Stimulated activated naive CD8-positive, alpha-beta T cell treated with anti-CD3 and anti-CD28 coated beads, Interleukin-15, Interleukin-2, amounts not matched to agents 100 U/mL and 50 U/mL, for 24 hours (primary cell): Measurements from ENCODE around the gene ZNF430.
"Not testable (repeated sequence)": the region's sequence is repeated elsewhere in the genome, so short reads cannot be mapped to it uniquely, and the experiment has no call there.

Experiments
- ATAC-seq: fragments of 150-1000 bp; cut with Tn5 transposase; one replicate; pipeline ENCODE4 v1.10.0; 2021
- DNase-seq: peaks from one replicate; pipeline ENCODE4 v3.0.0; 2021

Gene ZNF430

DNA sequence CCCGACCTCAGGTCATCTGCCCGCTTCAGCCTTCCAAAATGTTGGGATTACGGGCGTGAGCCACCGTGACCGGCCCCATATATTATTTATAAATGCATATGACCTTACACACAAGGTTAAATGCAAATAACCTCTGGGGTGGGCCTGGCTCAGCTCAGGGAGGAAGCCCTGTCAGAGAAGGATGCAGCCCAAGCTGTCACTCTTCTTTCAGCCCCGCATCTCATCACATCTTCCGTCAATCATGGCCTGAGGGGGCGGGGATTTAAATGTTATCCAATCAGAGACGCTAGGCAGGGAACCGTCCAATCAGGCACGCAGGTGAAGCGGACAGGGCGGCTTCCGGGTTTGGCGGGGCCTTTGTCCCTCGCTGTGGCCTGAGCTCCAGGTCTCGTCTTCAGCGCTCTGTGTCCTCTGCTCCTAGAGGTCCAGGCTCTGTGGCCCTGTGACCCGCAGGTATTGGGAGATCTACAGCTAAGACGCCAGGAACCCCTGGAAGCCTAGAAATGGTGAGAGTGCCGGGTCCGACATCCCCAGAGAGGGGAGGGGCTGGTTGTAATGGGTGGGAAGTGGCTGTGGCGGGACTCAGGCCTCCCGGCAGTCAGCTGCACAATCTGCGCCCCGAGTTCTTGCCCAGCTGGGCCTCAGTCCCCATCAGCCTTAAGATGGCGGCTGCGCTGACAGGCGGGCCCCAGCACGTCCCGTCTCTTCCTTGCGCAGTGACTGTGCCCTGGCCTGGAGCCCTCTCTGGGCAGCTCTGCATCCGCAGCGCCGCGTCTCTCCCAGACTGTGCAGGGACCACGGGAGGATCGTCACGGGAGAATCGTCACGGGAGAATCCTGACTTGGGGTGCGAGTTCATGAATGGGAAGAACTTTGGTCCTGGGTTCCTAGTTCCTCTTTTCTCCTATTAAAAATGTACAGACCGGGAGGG is at the start of gene ZNF430:
Gene ZNF430, plus strand, starts transcription at position 360 of the 930 bp plus-strand sequence. Its CDS starts 144 bp downstream, at position 504.
- DNase-seq = peak; percentile 92
- ATAC-seq = peak; percentile 97

DNA sequence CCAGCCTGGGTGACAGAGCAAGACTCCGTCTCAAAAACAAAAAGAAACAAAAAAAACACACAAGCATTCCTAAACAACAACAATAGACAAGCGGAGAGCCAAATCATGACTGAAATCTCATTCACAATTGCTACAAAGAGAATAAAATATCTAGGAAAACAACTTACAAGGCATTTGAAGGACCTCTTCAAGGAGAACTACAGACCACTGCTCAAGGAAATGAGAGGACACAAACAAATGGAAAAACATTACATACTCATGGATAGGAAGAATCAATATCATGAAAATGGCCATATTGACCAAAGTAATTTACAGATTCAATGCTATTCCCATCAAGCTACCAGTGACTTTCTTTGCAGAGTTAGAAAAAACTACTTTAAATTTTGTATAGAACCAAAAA is 27.7 kb upstream of the ZNF430 start:
- not testable (repeated sequence) for DNase-seq, ATAC-seq

- peak; percentile 100 for ATAC-seq
- DNase-seq = peak; percentile 85
These were observed 20.6 kb upstream of the ZNF430 start for GRCh38 chr19:20999731-21000352.

DNA sequence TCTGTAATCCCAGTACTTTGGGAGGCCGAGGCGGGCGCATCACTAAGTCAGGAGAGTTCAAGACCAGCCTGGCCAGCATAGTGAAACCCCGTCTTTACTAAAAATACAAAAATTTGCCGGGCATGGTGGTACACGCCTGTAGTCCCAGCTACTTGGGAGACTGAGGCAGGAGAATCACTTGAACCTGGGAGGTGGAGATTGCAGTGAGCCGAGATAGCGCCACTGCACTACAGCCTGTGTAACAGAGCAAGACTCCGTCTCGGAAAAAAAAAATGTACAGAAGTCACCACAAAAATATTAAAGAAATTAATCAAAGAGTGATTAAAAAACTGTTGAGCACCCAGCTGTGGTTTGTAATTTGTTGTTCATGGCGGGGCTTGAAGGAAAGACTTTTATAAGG is 781 bp downstream of the ZNF430 start:
- not testable (repeated sequence) for ATAC-seq, DNase-seq

GRCh38 chr19:21022996-21023395 is 2.5 kb downstream of the ZNF430 start:
- ATAC-seq = peak; percentile 52

DNA sequence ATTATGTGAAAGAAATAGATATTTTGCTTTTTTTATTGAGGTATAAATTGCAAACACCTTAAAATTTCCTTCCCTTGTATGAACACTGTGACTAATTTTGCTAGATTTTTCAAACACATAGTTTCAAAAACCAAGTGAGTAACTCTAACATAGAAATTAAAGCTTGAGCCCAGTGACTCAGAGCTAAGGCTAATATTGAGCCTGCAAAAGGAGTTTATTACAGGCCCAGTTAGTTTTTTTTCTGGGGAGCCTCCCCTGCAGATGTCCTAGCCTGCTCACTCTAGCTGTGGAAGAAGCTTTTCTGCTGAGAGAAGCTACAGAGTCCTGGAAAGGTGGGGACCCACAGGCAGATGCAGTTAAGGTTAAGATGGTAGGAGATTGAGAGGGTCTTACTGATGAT is 3.4 kb downstream of the ZNF430 start:
- ATAC-seq = no peak
- no peak for DNase-seq

More at GRCh38 chr19:21022996-21023395, 2.5 kb downstream of the ZNF430 start:
- DNase-seq = peak; percentile 28

GRCh38 chr19:21028969-21029268 is 8.5 kb downstream of the ZNF430 start:
- peak; percentile 24 for ATAC-seq

DNA sequence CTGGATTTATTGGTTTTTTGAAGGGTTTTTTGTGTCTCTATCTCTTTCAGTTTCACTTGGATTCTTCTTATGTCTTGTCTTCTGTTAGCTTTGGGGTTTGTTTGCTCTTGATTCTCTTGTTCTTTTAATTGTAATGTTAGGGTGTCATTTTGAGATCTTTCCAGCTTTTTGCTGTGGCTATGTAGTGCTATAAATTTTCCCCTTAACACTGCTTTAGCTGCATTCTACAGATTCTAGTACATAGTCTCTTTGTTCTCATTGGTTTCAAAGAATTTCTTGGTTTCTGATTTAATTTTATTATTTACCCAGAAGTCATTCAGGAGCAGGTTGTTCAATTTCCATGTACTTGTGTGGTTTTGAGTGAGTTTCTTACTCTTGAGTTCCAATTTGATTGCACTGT is 24.6 kb downstream of the ZNF430 start:
- ATAC-seq = no peak
- no peak for DNase-seq

More at GRCh38 chr19:21028969-21029268, 8.5 kb downstream of the ZNF430 start:
- DNase-seq = no peak

DNA sequence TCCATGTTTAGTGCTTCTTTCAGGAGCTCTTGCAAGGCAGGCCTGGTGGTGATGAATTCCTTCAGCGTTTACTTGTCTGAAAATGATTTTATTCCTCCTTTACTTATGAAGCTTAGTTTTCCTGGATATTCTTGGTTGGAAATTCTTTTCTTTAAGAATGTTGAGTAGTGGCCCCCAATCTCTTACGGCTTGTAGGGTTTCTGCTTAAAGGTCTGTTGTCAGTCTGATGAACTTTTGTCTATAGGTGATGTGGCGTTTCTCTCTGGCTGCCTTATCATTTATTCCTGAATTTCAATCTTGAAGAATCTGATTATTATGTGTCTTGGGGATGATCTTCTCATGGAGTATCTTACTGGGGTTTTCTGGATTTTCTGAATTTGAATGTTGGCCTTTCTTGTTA is 26.0 kb downstream of the ZNF430 start:
- ATAC-seq = no peak
- no peak for DNase-seq

- no peak for DNase-seq
- ATAC-seq = no peak
These were observed 27.3 kb downstream of the ZNF430 start for GRCh38 chr19:21047716-21048115.

GRCh38 chr19:21052902-21053301 is 32.4 kb downstream of the ZNF430 start:
- ATAC-seq (no peak), DNase-seq (no peak)

DNA sequence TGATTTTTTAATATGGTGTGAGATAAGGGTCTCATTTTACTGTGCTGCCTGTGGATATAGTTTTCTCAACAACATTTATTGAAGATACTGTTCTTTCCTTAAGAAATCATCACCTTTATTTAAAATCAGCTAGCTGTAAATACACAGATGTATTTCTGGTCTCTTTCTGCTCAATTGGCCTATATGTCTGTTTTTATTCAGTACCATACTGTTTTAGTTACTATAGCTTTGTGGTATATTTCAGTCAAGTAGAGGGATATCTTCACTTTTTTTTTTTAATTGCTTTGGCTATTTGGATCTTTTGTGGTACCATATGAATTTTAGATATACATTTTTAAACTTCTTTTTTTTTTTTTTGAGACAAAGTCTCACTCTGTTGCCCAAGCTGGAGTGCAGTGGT is 44.9 kb downstream of the ZNF430 start:
- ATAC-seq (no peak), DNase-seq (no peak)

DNA sequence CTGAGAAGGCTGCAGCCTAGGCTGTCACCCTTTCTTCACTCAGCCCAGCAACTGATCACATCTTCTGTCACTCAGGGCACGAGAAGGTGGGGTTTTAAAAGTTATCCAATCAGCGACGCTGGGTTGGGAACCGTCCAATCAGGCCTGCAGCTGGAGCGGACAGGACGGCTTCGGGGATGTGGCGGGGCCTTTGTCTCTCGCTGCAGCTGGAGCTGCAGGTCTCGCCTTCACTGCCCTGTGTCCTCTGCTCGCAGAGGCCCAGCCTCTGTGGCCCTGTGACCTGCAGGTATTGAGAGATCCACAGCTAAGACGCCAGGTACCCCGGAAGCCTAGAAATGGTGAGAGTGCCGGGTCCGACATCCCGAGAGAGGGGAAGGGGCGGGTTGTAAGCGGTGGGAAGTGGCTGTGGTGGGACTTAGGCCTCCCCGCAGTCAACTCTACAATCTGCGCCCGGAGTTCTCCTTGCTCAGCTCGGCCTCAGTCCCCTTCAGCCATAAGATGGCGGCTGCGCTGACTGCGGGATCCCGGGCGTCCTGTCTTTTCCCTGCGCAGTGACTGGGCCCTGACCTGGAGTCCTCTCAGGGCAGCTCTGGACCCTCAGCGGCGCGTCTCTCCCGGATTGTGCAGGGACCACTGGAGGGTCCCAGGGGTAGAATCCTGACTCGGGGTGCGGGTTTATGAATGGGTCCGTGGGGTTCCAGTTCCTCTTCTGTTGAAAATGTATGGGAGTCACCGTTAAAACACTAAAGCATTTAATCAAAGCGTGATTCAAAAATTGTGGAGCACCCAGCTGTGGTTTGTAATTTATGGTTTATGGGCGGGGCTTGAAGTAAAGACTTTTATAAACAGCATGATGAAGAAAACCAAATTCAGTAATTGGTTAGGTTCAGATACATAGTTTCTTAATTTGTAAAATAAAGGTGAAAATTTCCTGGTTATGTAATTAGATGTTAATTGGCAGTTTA is 61.8 kb downstream of the ZNF430 start, which contains the start of gene ZNF714:
Gene ZNF714, plus strand, starts transcription at position 193 of the 965 bp plus-strand sequence. CDS start 16,066 bp downstream, outside the sequence.
- ATAC-seq = peak; percentile 100
- peak; percentile 78 for DNase-seq

DNA sequence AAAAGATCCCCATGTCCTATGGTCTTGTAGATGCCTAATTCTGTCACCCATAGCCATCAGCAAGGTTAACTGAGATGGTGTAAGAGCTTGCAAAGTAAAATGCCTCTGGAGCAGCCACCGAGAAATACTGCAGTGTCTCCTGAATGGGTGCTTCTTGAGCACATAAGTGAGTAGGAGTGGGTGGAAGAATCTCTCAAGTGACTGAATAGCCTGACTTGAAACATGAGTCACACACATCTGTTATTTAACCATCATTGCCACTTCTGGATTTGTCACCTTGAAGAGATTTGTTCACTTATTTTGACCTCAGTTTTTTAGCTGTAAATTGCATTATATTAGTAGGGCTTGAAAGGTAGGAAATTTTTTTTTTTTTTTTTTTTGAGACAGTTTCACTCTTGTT is 63.9 kb downstream of the ZNF430 start:
- ATAC-seq (peak; percentile 57), DNase-seq (no peak)

- ATAC-seq = no peak
These were observed 67.4 kb downstream of the ZNF430 start for GRCh38 chr19:21087871-21088270.

GRCh38 chr19:21092109-21092508 is 71.7 kb downstream of the ZNF430 start:
- ATAC-seq (no peak), DNase-seq (no peak)

More at GRCh38 chr19:21087871-21088270, 67.4 kb downstream of the ZNF430 start:
- no peak for DNase-seq

GRCh38 chr19:21094347-21095025 is 74.0 kb downstream of the ZNF430 start:
- DNase-seq = no peak
- ATAC-seq = no peak

- DNase-seq (no peak), ATAC-seq (no peak)
These were observed 77.8 kb downstream of the ZNF430 start for GRCh38 chr19:21098291-21098690.

DNA sequence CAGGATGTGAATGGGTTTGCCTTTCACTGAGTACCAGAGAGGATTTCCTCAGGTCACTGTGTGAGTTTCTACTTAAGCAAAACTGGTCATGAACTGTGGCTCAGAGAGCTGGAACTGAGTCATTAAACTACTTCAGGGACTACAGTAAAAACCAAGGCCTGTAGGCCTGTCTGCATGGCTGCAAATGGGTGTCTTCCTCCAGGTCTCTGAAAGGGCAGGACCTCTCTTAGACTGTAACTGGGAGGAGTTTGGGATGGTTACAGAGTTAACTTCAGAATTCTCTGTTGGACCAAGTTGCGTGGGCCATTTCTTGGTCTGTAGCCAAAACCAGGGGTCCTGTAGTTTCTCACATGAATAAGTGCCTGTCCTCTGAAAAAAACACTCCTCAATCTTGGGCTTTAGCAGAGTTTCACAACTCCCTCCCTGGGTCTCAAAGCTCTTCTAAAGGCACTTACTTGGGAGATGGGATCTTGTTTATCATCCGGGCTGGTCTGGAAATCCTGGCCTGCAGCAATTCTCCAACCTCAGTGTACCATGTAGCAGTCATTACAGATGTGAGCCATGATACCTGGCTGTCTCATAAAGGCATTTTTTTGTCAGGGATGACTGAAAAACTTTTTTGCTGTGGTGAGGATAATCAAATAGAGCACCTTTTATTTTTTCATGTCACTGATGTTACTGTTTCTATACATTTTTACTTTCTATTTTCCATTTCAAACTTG is 81.2 kb downstream of the ZNF430 start:
- ATAC-seq = no peak
- DNase-seq = no peak

- ATAC-seq (no peak), DNase-seq (no peak)
These were observed 88.7 kb downstream of the ZNF430 start for GRCh38 chr19:21109116-21109515.
